Stomach (tissue), 4 donors: ENCODE results near the gene FRMD8.

Experiments used
- EP300 ChIP-seq: sonication (generic); formaldehyde crosslinking; IDR thresholded peaks from one replicate; pipeline ENCODE4 v1.6.1; 2017; ENCODE audit warnings: antibody characterized with exemption
- POLR2A ChIP-seq, 4 donors: fragments of 450-650 bp; IDR thresholded peaks; one replicate each; pipeline ENCODE4 v1.6.1; 2016; ENCODE audit warnings: antibody characterized with exemption in 4 of 4, control low read depth in 2 of 4, mild to moderate bottlenecking in 1 of 4, moderate library complexity in 1 of 4
- POLR2AphosphoS5 ChIP-seq, 3 donors: sonication (generic); formaldehyde crosslinking; IDR thresholded peaks; one replicate each; pipeline ENCODE4 v1.6.1; 2016; ENCODE audit warnings: antibody characterized with exemption in 3 of 3
- TF ChIP-seq, protein P1 (sequence below), 7 experiments: fragments of 450-650 bp in 4 of 7; fragments of 200-600 bp in 3 of 7; sonication (generic) in 3 of 7; IDR thresholded peaks; one replicate each; pipeline ENCODE4 v1.5.1; 2016 to 2019; ENCODE audit warnings: antibody characterized with exemption in 7 of 7, control low read depth in 2 of 7, mild to moderate bottlenecking in 1 of 7

DNA sequence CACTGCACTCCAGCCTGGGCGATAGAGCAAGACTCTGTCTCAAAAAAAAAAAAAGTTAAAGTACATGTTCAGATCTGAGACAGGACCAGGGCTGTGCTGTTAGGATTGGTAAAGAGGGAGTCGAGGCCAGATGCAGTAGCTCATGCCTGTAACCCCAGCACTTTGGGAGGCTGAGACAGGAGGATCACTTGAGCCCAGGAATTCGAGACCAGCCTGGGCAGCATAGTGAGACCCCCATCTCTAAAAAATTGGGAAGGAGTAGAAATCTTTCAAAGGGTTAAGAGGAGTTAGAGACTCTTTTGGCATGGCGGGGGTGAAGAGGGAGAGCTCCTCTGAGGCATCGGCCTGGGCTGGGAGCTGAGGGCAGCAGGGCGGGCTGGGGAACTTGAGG lies 15.8 kb upstream of the FRMD8 start:
- TF ChIP-seq, protein P1, sequence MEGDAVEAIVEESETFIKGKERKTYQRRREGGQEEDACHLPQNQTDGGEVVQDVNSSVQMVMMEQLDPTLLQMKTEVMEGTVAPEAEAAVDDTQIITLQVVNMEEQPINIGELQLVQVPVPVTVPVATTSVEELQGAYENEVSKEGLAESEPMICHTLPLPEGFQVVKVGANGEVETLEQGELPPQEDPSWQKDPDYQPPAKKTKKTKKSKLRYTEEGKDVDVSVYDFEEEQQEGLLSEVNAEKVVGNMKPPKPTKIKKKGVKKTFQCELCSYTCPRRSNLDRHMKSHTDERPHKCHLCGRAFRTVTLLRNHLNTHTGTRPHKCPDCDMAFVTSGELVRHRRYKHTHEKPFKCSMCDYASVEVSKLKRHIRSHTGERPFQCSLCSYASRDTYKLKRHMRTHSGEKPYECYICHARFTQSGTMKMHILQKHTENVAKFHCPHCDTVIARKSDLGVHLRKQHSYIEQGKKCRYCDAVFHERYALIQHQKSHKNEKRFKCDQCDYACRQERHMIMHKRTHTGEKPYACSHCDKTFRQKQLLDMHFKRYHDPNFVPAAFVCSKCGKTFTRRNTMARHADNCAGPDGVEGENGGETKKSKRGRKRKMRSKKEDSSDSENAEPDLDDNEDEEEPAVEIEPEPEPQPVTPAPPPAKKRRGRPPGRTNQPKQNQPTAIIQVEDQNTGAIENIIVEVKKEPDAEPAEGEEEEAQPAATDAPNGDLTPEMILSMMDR (IDR thresholded peaks at IDR 0.05): no peak
- TF ChIP-seq EP300 (no peak), POLR2A (IDR thresholded peaks at IDR 0.05) (no peak), POLR2AphosphoS5 (IDR thresholded peaks at IDR 0.05) (no peak)
